ENCODE results near the gene MYH14. TPM values are rescaled to one million over a fixed set of nuclear protein-coding genes. Genes with fewer than 3 reads are reported as not detected.

Gene MYH14
- total and polyA plus RNA-seq, 2 of the 8 experiments (the other 6 are each of a cell fraction or from before 2014, with no cell fraction given): 17.3 to 28.6 TPM

DNA sequence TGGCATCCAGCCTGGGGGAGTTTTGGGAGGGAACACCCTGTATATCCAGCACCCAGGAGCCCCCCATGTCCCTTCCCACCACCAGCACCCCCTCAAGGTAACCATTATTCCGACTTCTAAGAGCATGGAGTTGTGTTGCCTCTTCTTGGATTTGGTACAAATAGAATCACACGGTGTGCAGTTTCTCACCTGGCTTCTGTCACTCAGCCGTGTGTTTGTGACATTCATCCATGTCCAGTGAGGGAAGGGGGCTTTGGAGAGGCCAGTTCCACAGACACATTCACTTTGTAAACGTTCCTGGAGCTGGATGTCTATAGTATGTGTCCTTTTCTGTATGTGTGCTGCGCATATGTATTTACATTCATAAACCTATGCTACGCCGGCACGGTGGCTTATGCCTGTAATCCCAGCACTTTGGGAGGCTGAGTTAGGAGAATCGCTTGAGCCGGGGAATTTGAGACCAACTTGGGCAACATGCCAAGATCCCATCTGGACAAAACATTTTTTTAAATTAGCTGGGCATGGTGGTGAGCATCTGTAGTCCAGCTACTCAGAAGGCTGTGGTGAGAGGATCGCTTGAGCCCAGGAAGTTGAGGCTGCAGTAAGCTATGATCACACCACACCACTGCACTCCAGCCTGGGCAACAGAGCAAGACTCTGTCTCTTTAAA is 36.6 kb downstream of the MYH14 start:
- H2BK20ac ChIP-seq (ENCODE audit: low read length): no peak overlapping the region
- H3K4ac ChIP-seq (replicated peaks; ENCODE audit: insufficient read length, low read depth, low read length): no peak overlapping the region
- H4K5ac ChIP-seq (ENCODE audit: insufficient read length, low read depth, low read length): no peak overlapping the region
- no peak overlapping the region for H2BK5ac ChIP-seq (ENCODE audit: low read depth, low read length)
- no peak overlapping the region for H2AK5ac ChIP-seq (ENCODE audit: low read depth, low read length)
- POLR2A ChIA-PET (ENCODE audit: partially characterized antibody): interaction anchor here (0.6 kb wide), 1 partner anchor 147 kb away, joined by 4 read pairs; no protein-coding TSS in a partner anchor
- no peaks in the 10 kb centered on the region for H3K23me2 ChIP-seq (ENCODE audit: low read depth, low read length)
- no peaks in the 10 kb centered on the region for H4K20me1 ChIP-seq (replicated peaks in 1 of 2; ENCODE audit: control insufficient read depth in 1 of 2, insufficient read depth in 2 of 2, low read length in 2 of 2)
- H3K14ac ChIP-seq (ENCODE audit: insufficient read length): no peak overlapping the region
- 89% methylated on average over 11 of the region's 11 CpGs; no CpG with 5 or more reads in 1 of the 2 experiments for whole genome bisulfite sequencing, 2 experiments (ENCODE audit: extremely low coverage in 1 of 2, insufficient coverage in 1 of 2, insufficient read length in 1 of 2, insufficient replicate concordance in 2 of 2, low coverage in 1 of 2, low lambda C conversion rate in 2 of 2, missing lambda C conversion rate in 1 of 2)
- no peak overlapping the region for H3K56ac ChIP-seq (replicated peaks; ENCODE audit: insufficient read length, low read depth, low read length)
- H3K18ac ChIP-seq (ENCODE audit: extremely low read depth, low read length): no peak overlapping the region
- H2BK12ac ChIP-seq (ENCODE audit: low read depth, low read length): 0 out of 2 replicates have a peak overlapping the region, but pooled peaks have one; percentile 1
- no peak overlapping the region for H2BK15ac ChIP-seq (ENCODE audit: low read length)
- no peak overlapping the region for H3K4me2 ChIP-seq (ENCODE audit: insufficient read depth in 1 of 2, low read depth in 2 of 2, low read length in 2 of 2)
- peaks cover 0 to 2% of the 10 kb centered on the region in 2 experiments; a peak in 1 of 4 replicates for H3K9me3 ChIP-seq (ENCODE audit: insufficient read depth in 2 of 2, low read depth in 1 of 2, low read length in 1 of 2)
- H3K36me3 ChIP-seq (ENCODE audit: control insufficient read depth in 2 of 4, insufficient read depth in 4 of 4, low read length in 3 of 4): peaks cover 0 to 5% (median 0%) of the 10 kb centered on the region in 4 experiments; a peak in 1 of 8 replicates
- H3K4me1 ChIP-seq (replicated peaks in 1 of 4; ENCODE audit: control insufficient read depth in 3 of 4, insufficient read depth in 4 of 4, low read length in 3 of 4): peaks cover 2 to 7% (median 3%) of the 10 kb centered on the region in 4 experiments; a peak in 5 of 7 replicates
- H2BK120ac ChIP-seq (replicated peaks; ENCODE audit: low read depth, low read length): no peak overlapping the region
- no peak overlapping the region for H3K27ac ChIP-seq (ENCODE audit: low read depth, low read length)
- no peak overlapping the region for H3K9ac ChIP-seq (replicated peaks in 1 of 4; ENCODE audit: extremely low read depth in 1 of 4, low read depth in 3 of 4, low read length in 3 of 4)
- no peak overlapping the region for H4K8ac ChIP-seq (ENCODE audit: extremely low read depth, insufficient read depth, low read length)
- no peak overlapping the region for H4K91ac ChIP-seq (replicated peaks; ENCODE audit: insufficient read length, low read length)
- H3K79me1 ChIP-seq (ENCODE audit: low read depth, low read length): no peaks in the 10 kb centered on the region
- no peaks in the 10 kb centered on the region for H3K27me3 ChIP-seq (replicated peaks in 1 of 4; ENCODE audit: control insufficient read depth in 3 of 4, extremely low read depth in 1 of 4, insufficient read depth in 3 of 4, low read length in 3 of 4)
- no peak overlapping the region for H3K4me3 ChIP-seq (ENCODE audit: extremely low read depth in 1 of 4, insufficient read depth in 2 of 4, low read depth in 3 of 4, low read length in 4 of 4)
- FAIRE-seq (no peak), DNase-seq (ENCODE audit: low read depth in 1 of 2, low spot score in 2 of 2) (no peak)
- CTCF ChIA-PET (ENCODE audit: partially characterized antibody): interaction anchor here (1.0 to 23.5 kb wide), 5 partner anchors 9 to 40 kb away, joined by 3 to 397 read pairs (median 5); no protein-coding TSS in a partner anchor
- H3K23ac ChIP-seq (ENCODE audit: insufficient read length): no peak overlapping the region
- H2AFZ ChIP-seq (ENCODE audit: low read length): no peak overlapping the region
- H3K79me2 ChIP-seq (ENCODE audit: control insufficient read depth in 1 of 2, insufficient read depth in 2 of 2, low read length in 2 of 2): no peaks in the 10 kb centered on the region
- TF ChIP-seq SP4 (IDR thresholded peaks at IDR 0.05; ENCODE audit: low read length) (no peak), CHD2 (IDR thresholded peaks at IDR 0.05; ENCODE audit: low read length) (no peak), PHF8 (conservative IDR thresholded peaks at IDR 0.05; ENCODE audit: low read depth, low read length) (no peak), FOSL1 (IDR thresholded peaks at IDR 0.05; ENCODE audit: insufficient read depth, low read depth, low read length) (no peak), RXRA (IDR thresholded peaks at IDR 0.05; ENCODE audit: insufficient read depth, low read depth, low read length) (no peak), RBBP5 (IDR thresholded peaks at IDR 0.05; ENCODE audit: borderline replicate concordance, low read depth, low read length) (no peak), HDAC6 (IDR thresholded peaks at IDR 0.05; ENCODE audit: low read depth, low read length) (no peak)
- TF ChIP-seq, protein P1, sequence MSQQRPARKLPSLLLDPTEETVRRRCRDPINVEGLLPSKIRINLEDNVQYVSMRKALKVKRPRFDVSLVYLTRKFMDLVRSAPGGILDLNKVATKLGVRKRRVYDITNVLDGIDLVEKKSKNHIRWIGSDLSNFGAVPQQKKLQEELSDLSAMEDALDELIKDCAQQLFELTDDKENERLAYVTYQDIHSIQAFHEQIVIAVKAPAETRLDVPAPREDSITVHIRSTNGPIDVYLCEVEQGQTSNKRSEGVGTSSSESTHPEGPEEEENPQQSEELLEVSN (IDR thresholded peaks at IDR 0.05): no peak
- TF ChIP-seq, protein P2, sequence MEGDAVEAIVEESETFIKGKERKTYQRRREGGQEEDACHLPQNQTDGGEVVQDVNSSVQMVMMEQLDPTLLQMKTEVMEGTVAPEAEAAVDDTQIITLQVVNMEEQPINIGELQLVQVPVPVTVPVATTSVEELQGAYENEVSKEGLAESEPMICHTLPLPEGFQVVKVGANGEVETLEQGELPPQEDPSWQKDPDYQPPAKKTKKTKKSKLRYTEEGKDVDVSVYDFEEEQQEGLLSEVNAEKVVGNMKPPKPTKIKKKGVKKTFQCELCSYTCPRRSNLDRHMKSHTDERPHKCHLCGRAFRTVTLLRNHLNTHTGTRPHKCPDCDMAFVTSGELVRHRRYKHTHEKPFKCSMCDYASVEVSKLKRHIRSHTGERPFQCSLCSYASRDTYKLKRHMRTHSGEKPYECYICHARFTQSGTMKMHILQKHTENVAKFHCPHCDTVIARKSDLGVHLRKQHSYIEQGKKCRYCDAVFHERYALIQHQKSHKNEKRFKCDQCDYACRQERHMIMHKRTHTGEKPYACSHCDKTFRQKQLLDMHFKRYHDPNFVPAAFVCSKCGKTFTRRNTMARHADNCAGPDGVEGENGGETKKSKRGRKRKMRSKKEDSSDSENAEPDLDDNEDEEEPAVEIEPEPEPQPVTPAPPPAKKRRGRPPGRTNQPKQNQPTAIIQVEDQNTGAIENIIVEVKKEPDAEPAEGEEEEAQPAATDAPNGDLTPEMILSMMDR (IDR thresholded peaks at IDR 0.05; ENCODE audit: control extremely low read depth in 1 of 3, insufficient read depth in 1 of 3, low read depth in 1 of 3, low read length in 3 of 3): no peak
